ENCODE results near the gene PJVK. TPM values are rescaled to one million over a fixed set of nuclear protein-coding genes. Genes with fewer than 3 reads are reported as not detected.
A peak's percentile ranks its signal among the peaks of the same experiment; 100 is the strongest.

The PJVK gene
- total and polyA plus RNA-seq, 7 experiments from 2014 or later = 0.44 to 6.3 (median 3.1) TPM

DNA sequence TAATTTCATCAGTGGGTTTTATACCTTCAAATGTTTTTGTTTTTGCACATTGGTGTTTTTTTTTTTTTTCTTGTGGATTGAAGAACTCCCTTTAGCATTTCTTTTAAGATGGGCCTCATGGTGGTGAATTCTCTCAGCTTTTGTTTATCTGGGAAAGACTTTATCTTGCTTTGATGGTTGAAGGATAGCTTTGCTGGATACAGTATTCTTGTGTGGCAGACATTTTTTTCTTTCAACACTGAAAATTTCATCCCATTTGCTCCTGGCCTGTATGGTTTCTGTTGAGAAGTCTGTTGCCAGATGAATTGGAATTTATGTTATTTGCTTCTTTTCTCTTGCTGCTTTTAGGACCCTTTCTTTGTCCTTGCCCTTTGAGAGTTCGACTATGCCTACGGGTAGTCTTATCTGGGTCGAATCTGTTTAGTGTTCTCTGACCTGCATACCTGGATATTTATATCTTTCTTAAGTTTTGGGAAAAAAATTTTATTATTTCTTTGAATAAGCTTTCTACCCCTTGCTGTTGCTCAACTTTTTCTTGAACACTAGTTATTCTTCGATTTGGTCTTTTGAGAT is 25.8 kb upstream of the PJVK start:
- H3K4me1 ChIP-seq (ENCODE audit: control insufficient read depth in 2 of 2, insufficient read depth in 2 of 2, low read length in 2 of 2) = no peaks in the 10 kb centered on the region
- Mint-ChIP-seq H3K4me3 (no peak overlapping the region), H3K27ac (no peak overlapping the region), H3K27me3 (no peaks in the 10 kb centered on the region), H3K36me3 (peaks cover 16 to 69% (median 62%) of the 10 kb centered on the region in 5 donors), H3K4me1 (peaks cover 0 to 6% (median 0%) of the 10 kb centered on the region in 7 donors), H3K9me3 (peaks cover 3 to 37% (median 19%) of the 10 kb centered on the region in 11 donors)
- DNase-seq (no peak), ATAC-seq (no peak)
- no peaks in the 10 kb centered on the region for H3K9me3 ChIP-seq (ENCODE audit: control insufficient read depth in 2 of 3, low read length in 3 of 3)
- no peak overlapping the region for H3K4me3 ChIP-seq (ENCODE audit: low read length)
- POLR2A ChIA-PET = no interaction called here
- intact Hi-C loops (cut with micrococcal nuclease) = no loop called here
- no peaks in the 10 kb centered on the region for H3K27me3 ChIP-seq (ENCODE audit: control insufficient read depth in 2 of 2, insufficient read depth in 2 of 2, low read length in 2 of 2)
- CTCF ChIA-PET = no interaction called here
- H3K27ac ChIP-seq (ENCODE audit: low read depth, low read length) = no peak overlapping the region
- peaks cover 0 to 19% (median 0%) of the 10 kb centered on the region in 3 experiments for H3K36me3 ChIP-seq (ENCODE audit: control insufficient read depth in 2 of 3, insufficient read depth in 3 of 3, low read length in 3 of 3)

DNA sequence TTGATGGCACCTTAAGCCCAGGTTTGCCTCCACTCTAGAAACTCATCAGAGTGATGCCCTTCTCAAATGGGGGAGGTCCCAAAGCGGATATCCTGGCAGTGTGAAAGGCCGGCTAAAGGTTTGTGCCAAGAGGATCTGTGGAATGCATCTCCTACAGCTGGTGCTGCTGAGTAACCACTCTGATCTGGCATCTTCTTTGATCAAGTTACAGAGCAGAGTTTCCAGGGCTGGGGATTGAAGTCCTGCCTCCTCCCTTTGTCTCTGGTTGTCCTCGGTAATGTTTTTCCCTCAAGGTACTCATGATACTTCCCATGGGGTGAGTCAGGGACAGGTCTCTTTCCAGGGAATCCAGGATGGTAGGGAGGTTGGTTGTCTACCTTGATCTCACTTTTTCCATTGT is 24.8 kb upstream of the PJVK start:
- H3K36me3 Mint-ChIP-seq = peaks cover 17 to 70% (median 66%) of the 10 kb centered on the region in 5 donors
- H3K27ac ChIP-seq (ENCODE audit: low read depth, low read length) = no peak overlapping the region

DNA sequence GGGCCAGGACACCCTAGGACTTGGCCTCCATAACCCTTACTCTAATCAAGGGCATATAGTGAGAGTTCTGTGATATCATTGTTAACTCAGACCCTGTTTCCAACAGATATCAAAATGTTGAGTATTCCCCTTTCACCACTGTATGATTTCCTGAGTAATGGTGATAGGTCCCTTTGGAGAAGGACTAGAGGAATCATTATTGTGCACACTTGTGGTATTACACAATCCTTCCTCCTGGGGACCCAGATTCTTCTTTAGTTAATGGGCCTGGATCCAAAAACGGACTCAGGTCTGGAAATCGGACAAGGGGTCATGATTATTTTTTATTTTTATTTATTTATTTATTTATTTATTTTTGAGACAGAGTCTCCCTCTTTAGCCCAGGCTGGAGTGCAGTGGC is 23.7 kb upstream of the PJVK start:
- no peak for DNase-seq
- H3K27ac ChIP-seq (ENCODE audit: low read depth, low read length) = no peak overlapping the region
- no peaks in the 10 kb centered on the region for H3K9me3 ChIP-seq (ENCODE audit: control insufficient read depth in 2 of 3, low read length in 3 of 3)
- Mint-ChIP-seq H3K27me3 (peaks cover 0 to 6% (median 0%) of the 10 kb centered on the region in 5 donors), H3K4me1 (peaks cover 0 to 2% (median 0%) of the 10 kb centered on the region in 7 donors), H3K36me3 (peaks cover 17 to 73% (median 64%) of the 10 kb centered on the region in 5 donors), H3K27ac (no peak overlapping the region), H3K4me3 (no peak overlapping the region), H3K9me3 (peaks cover 3 to 37% (median 19%) of the 10 kb centered on the region in 11 donors)
- POLR2A ChIA-PET = interaction anchor here (0.6 kb wide), 1 partner anchor 625 kb away, joined by 3 read pairs; no protein-coding TSS in a partner anchor
- CTCF ChIA-PET = no interaction called here
- H3K4me3 ChIP-seq (ENCODE audit: low read length) = no peak overlapping the region
- H3K36me3 ChIP-seq (ENCODE audit: control insufficient read depth in 2 of 3, insufficient read depth in 3 of 3, low read length in 3 of 3) = peaks cover 0 to 30% (median 6%) of the 10 kb centered on the region in 3 experiments
- no peaks in the 10 kb centered on the region for H3K4me1 ChIP-seq (ENCODE audit: control insufficient read depth in 2 of 2, insufficient read depth in 2 of 2, low read length in 2 of 2)
- H3K27me3 ChIP-seq (ENCODE audit: control insufficient read depth in 2 of 2, insufficient read depth in 2 of 2, low read length in 2 of 2) = no peaks in the 10 kb centered on the region
- no peak for ATAC-seq
- intact Hi-C loops (cut with micrococcal nuclease) = no loop called here

More for the DNA sequence above, 24.8 kb upstream of the PJVK start:
- no peak overlapping the region for H3K4me3 Mint-ChIP-seq
- peaks cover 3 to 37% (median 19%) of the 10 kb centered on the region in 11 donors for H3K9me3 Mint-ChIP-seq
- peaks cover 0 to 23% (median 0%) of the 10 kb centered on the region in 3 experiments for H3K36me3 ChIP-seq (ENCODE audit: control insufficient read depth in 2 of 3, insufficient read depth in 3 of 3, low read length in 3 of 3)
- H3K9me3 ChIP-seq (ENCODE audit: control insufficient read depth in 2 of 3, low read length in 3 of 3) = no peaks in the 10 kb centered on the region
- H3K4me1 ChIP-seq (ENCODE audit: control insufficient read depth in 2 of 2, insufficient read depth in 2 of 2, low read length in 2 of 2) = no peaks in the 10 kb centered on the region
- H3K27me3 ChIP-seq (ENCODE audit: control insufficient read depth in 2 of 2, insufficient read depth in 2 of 2, low read length in 2 of 2) = no peaks in the 10 kb centered on the region
- ChIA-PET POLR2A (interaction anchor here (0.6 kb wide), 2 partner anchors 22 to 56 kb away, joined by 3 to 4 read pairs; no protein-coding TSS in a partner anchor), CTCF (no interaction called here)
- H3K27me3 Mint-ChIP-seq = peaks cover 0 to under 1% (median 0%) of the 10 kb centered on the region in 5 donors
- H3K4me1 Mint-ChIP-seq = peaks cover 0 to 2% (median 0%) of the 10 kb centered on the region in 7 donors
- no peak for DNase-seq
- ATAC-seq = no peak
- no peak overlapping the region for H3K4me3 ChIP-seq (ENCODE audit: low read length)
- intact Hi-C loops (cut with micrococcal nuclease) = no loop called here
- no peak overlapping the region for H3K27ac Mint-ChIP-seq

DNA sequence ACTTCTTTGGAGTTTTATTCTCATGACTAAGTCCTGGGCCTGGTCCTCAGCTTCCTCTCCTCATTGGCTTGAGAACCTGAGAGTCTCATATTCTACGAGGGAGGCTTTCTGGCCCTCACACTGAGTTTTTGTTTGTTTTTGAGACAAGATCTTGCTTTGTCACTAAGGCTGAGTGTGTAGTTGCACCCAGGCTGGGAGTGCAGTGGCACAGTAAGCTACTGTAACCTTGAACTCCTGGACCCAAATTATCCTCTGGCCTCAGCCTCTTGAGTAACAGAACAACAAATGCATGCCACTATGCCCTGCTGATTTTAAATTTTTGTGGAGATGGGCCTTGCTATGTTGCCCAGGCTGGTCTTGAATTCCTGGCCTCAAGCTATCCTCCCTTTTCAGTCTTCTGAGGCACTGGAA is 22.8 kb upstream of the PJVK start:
- no peak overlapping the region for H3K27ac ChIP-seq (ENCODE audit: low read depth, low read length)
- ATAC-seq = no peak
- H3K27ac Mint-ChIP-seq = peak overlapping the region in 1 of 9 donors; percentile 57

DNA sequence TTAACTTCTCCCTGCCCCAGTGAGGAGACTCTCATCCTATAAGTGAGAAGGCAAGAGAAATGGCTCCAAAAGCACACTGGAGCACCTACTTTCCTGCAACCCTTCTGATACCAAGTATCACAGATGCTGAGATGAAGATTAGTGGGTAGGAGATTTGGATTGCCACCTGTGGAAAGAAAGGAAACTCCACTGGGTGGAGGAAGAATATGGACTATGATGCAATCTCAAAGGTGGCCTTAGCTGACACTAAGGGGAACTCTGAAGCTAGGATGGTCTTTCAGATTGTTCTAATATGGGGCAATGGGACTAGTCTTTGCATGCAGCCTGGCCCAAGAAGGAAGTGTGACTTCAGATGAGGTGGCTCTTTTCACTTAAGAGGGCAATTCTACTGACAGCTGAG is 21.8 kb upstream of the PJVK start:
- H3K9me3 ChIP-seq (ENCODE audit: control insufficient read depth in 2 of 3, low read length in 3 of 3) = no peaks in the 10 kb centered on the region
- ChIA-PET CTCF (no interaction called here), POLR2A (interaction anchor here (1.0 kb wide), 1 partner anchor 27 kb away, joined by 3 read pairs; no protein-coding TSS in a partner anchor)
- H3K27ac ChIP-seq (ENCODE audit: low read depth, low read length) = no peak overlapping the region
- H3K36me3 ChIP-seq (ENCODE audit: control insufficient read depth in 2 of 3, insufficient read depth in 3 of 3, low read length in 3 of 3) = peaks cover 0 to 48% (median 11%) of the 10 kb centered on the region in 3 experiments
- Mint-ChIP-seq H3K27me3 (peaks cover 0 to 6% (median 0%) of the 10 kb centered on the region in 5 donors), H3K27ac (peak overlapping the region in 2 of 9 donors; percentile 40 to 76), H3K36me3 (peaks cover 16 to 72% (median 53%) of the 10 kb centered on the region in 5 donors), H3K4me1 (peaks cover 0 to 2% (median 0%) of the 10 kb centered on the region in 7 donors), H3K4me3 (no peak overlapping the region), H3K9me3 (peaks cover 0 to 28% (median 14%) of the 10 kb centered on the region in 11 donors)
- no peak for DNase-seq
- no peaks in the 10 kb centered on the region for H3K4me1 ChIP-seq (ENCODE audit: control insufficient read depth in 2 of 2, insufficient read depth in 2 of 2, low read length in 2 of 2)
- H3K27me3 ChIP-seq (ENCODE audit: control insufficient read depth in 2 of 2, insufficient read depth in 2 of 2, low read length in 2 of 2) = no peaks in the 10 kb centered on the region
- no peak for ATAC-seq
- intact Hi-C loops (cut with micrococcal nuclease) = no loop called here
- no peak overlapping the region for H3K4me3 ChIP-seq (ENCODE audit: low read length)

More for the DNA sequence above, 22.8 kb upstream of the PJVK start:
- H3K36me3 Mint-ChIP-seq = peaks cover 17 to 74% (median 62%) of the 10 kb centered on the region in 5 donors
- H3K4me3 Mint-ChIP-seq = no peak overlapping the region
- peaks cover 0 to 2% (median 0%) of the 10 kb centered on the region in 7 donors for H3K4me1 Mint-ChIP-seq
- peaks cover 0 to 39% (median 8%) of the 10 kb centered on the region in 3 experiments for H3K36me3 ChIP-seq (ENCODE audit: control insufficient read depth in 2 of 3, insufficient read depth in 3 of 3, low read length in 3 of 3)
- intact Hi-C loops (cut with micrococcal nuclease) = no loop called here
- peaks cover 0 to 6% (median 0%) of the 10 kb centered on the region in 5 donors for H3K27me3 Mint-ChIP-seq
- no peak for DNase-seq
- H3K9me3 ChIP-seq (ENCODE audit: control insufficient read depth in 2 of 3, low read length in 3 of 3) = no peaks in the 10 kb centered on the region
- CTCF ChIA-PET = interaction anchor here (1.1 kb wide), 1 partner anchor 21 kb away, joined by 3 read pairs; no protein-coding TSS in a partner anchor
- POLR2A ChIA-PET = interaction anchor here (1.0 kb wide), 1 partner anchor 26 kb away, joined by 3 read pairs; no protein-coding TSS in a partner anchor
- peaks cover 3 to 37% (median 17%) of the 10 kb centered on the region in 11 donors for H3K9me3 Mint-ChIP-seq
- no peak overlapping the region for H3K4me3 ChIP-seq (ENCODE audit: low read length)
- H3K4me1 ChIP-seq (ENCODE audit: control insufficient read depth in 2 of 2, insufficient read depth in 2 of 2, low read length in 2 of 2) = no peaks in the 10 kb centered on the region
- H3K27me3 ChIP-seq (ENCODE audit: control insufficient read depth in 2 of 2, insufficient read depth in 2 of 2, low read length in 2 of 2) = no peaks in the 10 kb centered on the region

- Histone ChIP-seq H3K4me3 (ENCODE audit: low read length) (no peak overlapping the region), H3K27ac (ENCODE audit: low read depth, low read length) (no peak overlapping the region), H3K4me1 (ENCODE audit: control insufficient read depth in 2 of 2, insufficient read depth in 2 of 2, low read length in 2 of 2) (no peaks in the 10 kb centered on the region), H3K36me3 (ENCODE audit: control insufficient read depth in 2 of 3, insufficient read depth in 3 of 3, low read length in 3 of 3) (peaks cover 7 to 66% (median 18%) of the 10 kb centered on the region in 3 experiments), H3K27me3 (ENCODE audit: control insufficient read depth in 2 of 2, insufficient read depth in 2 of 2, low read length in 2 of 2) (no peaks in the 10 kb centered on the region), H3K9me3 (ENCODE audit: control insufficient read depth in 2 of 3, low read length in 3 of 3) (no peaks in the 10 kb centered on the region)
- H3K4me1 Mint-ChIP-seq = peaks cover 0 to 11% (median 2%) of the 10 kb centered on the region in 7 donors
- ATAC-seq (no peak), DNase-seq (no peak)
- no peaks in the 10 kb centered on the region for H3K9me3 Mint-ChIP-seq
- POLR2A ChIA-PET = no interaction called here
- peaks cover 0 to 3% (median 0%) of the 10 kb centered on the region in 5 donors for H3K27me3 Mint-ChIP-seq
- peaks cover 0 to 62% (median 30%) of the 10 kb centered on the region in 5 donors for H3K36me3 Mint-ChIP-seq
- H3K4me3 Mint-ChIP-seq = no peak overlapping the region
- H3K27ac Mint-ChIP-seq = peak overlapping the region in 2 of 9 donors; percentile 16
- intact Hi-C loops (cut with micrococcal nuclease) = no loop called here
- CTCF ChIA-PET = interaction anchor here (1.3 kb wide), 1 partner anchor 22 kb away, joined by 3 read pairs; no protein-coding TSS in a partner anchor
These were observed 14.5 kb upstream of the PJVK start for GRCh38 chr2:178436662-178437061.
